Astrocyte (in vitro differentiated cells and primary cell): ENCODE data around the gene UBTD1. TPM values are rescaled to one million over a fixed set of nuclear protein-coding genes. Genes with fewer than 3 reads are reported as not detected.

Experiments
- DNase-seq: peaks from one replicate; pipeline ENCODE4 v3.0.0-alpha.2; 2010; ENCODE audit warnings: low read depth
- FAIRE-seq: peaks from 2 replicates; lab custom pipeline; 2011; peaks lifted over from hg19 to GRCh38; lab: Jason Lieb, UNC
- H2AFZ ChIP-seq: 2 replicates; pipeline ENCODE4 v1.6.0; 2012; ENCODE audit warnings: low read depth, low read length, inconsistent platforms
- H3K27ac ChIP-seq: 2 replicates; pipeline ENCODE4 v1.5.1; 2011; ENCODE audit warnings: low read depth, low read length, inconsistent platforms
- H3K27me3 ChIP-seq: 2 replicates; pipeline ENCODE4 v1.6.0; 2011; ENCODE audit warnings: low read length, inconsistent platforms; ENCODE audit not compliant: insufficient read depth
- H3K36me3 ChIP-seq: 2 replicates; pipeline ENCODE4 v1.5.1; 2011; ENCODE audit warnings: low read length, inconsistent platforms; ENCODE audit not compliant: insufficient read depth
- H3K4me1 ChIP-seq: 2 replicates; pipeline ENCODE4 v1.5.1; 2011; ENCODE audit warnings: low read length, inconsistent platforms; ENCODE audit not compliant: insufficient read depth
- H3K4me2 ChIP-seq: 2 replicates; pipeline ENCODE4 v1.6.0; 2012; ENCODE audit warnings: low read length, inconsistent platforms
- H3K4me3 ChIP-seq: 2 replicates; pipeline ENCODE4 v1.5.1; 2011; ENCODE audit warnings: low read depth, mild to moderate bottlenecking, low read length, inconsistent platforms; ENCODE audit not compliant: insufficient read depth
- H3K79me2 ChIP-seq: 2 replicates; pipeline ENCODE4 v1.6.0; 2012; ENCODE audit warnings: mild to moderate bottlenecking, low read length, inconsistent platforms; ENCODE audit not compliant: insufficient read depth
- H3K9ac ChIP-seq: 2 replicates; pipeline ENCODE4 v1.6.0; 2012; ENCODE audit warnings: mild to moderate bottlenecking, low read length, inconsistent platforms
- H3K9me3 ChIP-seq: 2 replicates; pipeline ENCODE4 v1.5.1; 2012; ENCODE audit warnings: low read depth, mild to moderate bottlenecking, low read length, inconsistent platforms; ENCODE audit not compliant: insufficient read depth
- H4K20me1 ChIP-seq: 2 replicates; pipeline ENCODE4 v1.6.0; 2012; ENCODE audit warnings: low read length, inconsistent platforms; ENCODE audit not compliant: insufficient read depth
- H3K27ac Mint-ChIP-seq: one replicate; pipeline ENCODE4 v1.8.0; 2021; ENCODE audit warnings: mild to moderate bottlenecking, mixed read lengths; ENCODE audit not compliant: unreplicated experiment
- H3K27me3 Mint-ChIP-seq: one replicate; pipeline ENCODE4 v1.8.0; 2021; ENCODE audit warnings: low read depth, mixed read lengths; ENCODE audit not compliant: unreplicated experiment
- H3K36me3 Mint-ChIP-seq: one replicate; pipeline ENCODE4 v1.8.0; 2021; ENCODE audit warnings: low read depth, mixed read lengths; ENCODE audit not compliant: unreplicated experiment
- H3K4me1 Mint-ChIP-seq: one replicate; pipeline ENCODE4 v1.8.0; 2021; ENCODE audit warnings: low read depth, mixed read lengths; ENCODE audit not compliant: unreplicated experiment
- H3K4me3 Mint-ChIP-seq: one replicate; pipeline ENCODE4 v1.8.0; 2021; ENCODE audit warnings: mild to moderate bottlenecking, moderate library complexity, mixed read lengths; ENCODE audit not compliant: unreplicated experiment
- H3K9me3 Mint-ChIP-seq: one replicate; pipeline ENCODE4 v1.8.0; 2021; ENCODE audit warnings: mild to moderate bottlenecking, mixed read lengths; ENCODE audit not compliant: unreplicated experiment
- CTCF ChIP-seq: IDR thresholded peaks from 2 replicates; pipeline ENCODE4 v1.5.1; 2011; ENCODE audit warnings: low read depth, mild to moderate bottlenecking, inconsistent platforms, low read length, moderate library complexity; ENCODE audit not compliant: insufficient read depth
- EZH2 ChIP-seq: IDR thresholded peaks from 2 replicates; pipeline ENCODE4 v1.6.1; 2012; ENCODE audit warnings: mild to moderate bottlenecking, low read length, inconsistent platforms; ENCODE audit not compliant: insufficient read depth
- total RNA-seq: library from RNA; stranded (reverse); gene quantifications from 2 replicates; pipeline ENCODE4 v1.2.1, GENCODE V29; 2021

Gene UBTD1
- total RNA-seq, 1 donor from 2014 or later, result 73.1 TPM

- peaks cover 59% of the 10 kb centered on the region for H3K4me1 ChIP-seq
- Mint-ChIP-seq H3K27ac (peak overlapping the region; percentile 97), H3K9me3 (peaks cover 1% of the 10 kb centered on the region), H3K4me3 (no peak overlapping the region), H3K27me3 (no peaks in the 10 kb centered on the region), H3K36me3 (no peaks in the 10 kb centered on the region), H3K4me1 (peaks cover 66% of the 10 kb centered on the region)
- peak overlapping the region; percentile 65 for H3K9ac ChIP-seq
- H3K27me3 ChIP-seq, result no peaks in the 10 kb centered on the region
- no peak for FAIRE-seq
- no peak overlapping the region for H2AFZ ChIP-seq
- H3K36me3 ChIP-seq, result no peaks in the 10 kb centered on the region
- peak overlapping the region; percentile 99 for H3K27ac ChIP-seq
- no peak for TF ChIP-seq CTCF
- no peak for TF ChIP-seq EZH2
- DNase-seq, result peak; percentile 47
- peaks cover 46% of the 10 kb centered on the region for H3K79me2 ChIP-seq
- no peaks in the 10 kb centered on the region for H3K9me3 ChIP-seq
- H4K20me1 ChIP-seq, result no peaks in the 10 kb centered on the region
- H3K4me3 ChIP-seq, result no peak overlapping the region
- H3K4me2 ChIP-seq, result peak overlapping the region; percentile 54
Observed at GRCh38 chr10:97540669-97541500, 42.2 kb downstream of the UBTD1 start.

- Mint-ChIP-seq H3K27ac (peak overlapping the region; percentile 97), H3K36me3 (no peaks in the 10 kb centered on the region), H3K4me3 (peak overlapping the region; percentile 62), H3K4me1 (peaks cover 71% of the 10 kb centered on the region), H3K27me3 (no peaks in the 10 kb centered on the region), H3K9me3 (no peaks in the 10 kb centered on the region)
- H3K4me3 ChIP-seq, result no peak overlapping the region
- H2AFZ ChIP-seq, result peak overlapping the region; percentile 36
- H3K27me3 ChIP-seq, result no peaks in the 10 kb centered on the region
- DNase-seq (peak; percentile 97), FAIRE-seq (peak; percentile 73)
- H3K4me1 ChIP-seq, result peaks cover 59% of the 10 kb centered on the region
- H3K79me2 ChIP-seq, result peaks cover 47% of the 10 kb centered on the region
- no peaks in the 10 kb centered on the region for H3K9me3 ChIP-seq
- H3K9ac ChIP-seq, result peak overlapping the region; percentile 84
- H3K36me3 ChIP-seq, result no peaks in the 10 kb centered on the region
- H3K27ac ChIP-seq, result peak overlapping the region; percentile 99
- no peaks in the 10 kb centered on the region for H4K20me1 ChIP-seq
- TF ChIP-seq EZH2, result no peak
- no peak for TF ChIP-seq CTCF
- H3K4me2 ChIP-seq, result peak overlapping the region; percentile 62
Observed at GRCh38 chr10:97542169-97543024, 43.7 kb downstream of the UBTD1 start.
